H1 (cell line): ENCODE results near the gene EGR2. TPM values are rescaled to one million over a fixed set of nuclear protein-coding genes. Genes with fewer than 3 reads are reported as not detected.

Experiments
- CTCF ChIA-PET: fragments of 300-600 bp; sonication (Branson Sonifier 250); formaldehyde crosslinking; loops from one replicate; lab custom pipeline; 2021; ENCODE audit not compliant: partially characterized antibody; lab: Charles Lee
- POLR2A ChIA-PET: fragments of 300-600 bp; sonication (Branson Sonifier 250); formaldehyde crosslinking; loops from one replicate; lab custom pipeline; 2021; ENCODE audit warnings: inconsistent platforms; ENCODE audit not compliant: partially characterized antibody; lab: Charles Lee
- DNase-seq, 2 experiments: peaks; one replicate each; pipeline versions ENCODE4 v3.0.0 to v3.0.0-alpha.2; 2010 to 2022; ENCODE audit warnings: low spot score in 2 of 2, low read depth in 1 of 2, mixed read lengths in 1 of 2
- FAIRE-seq: peaks from 2 replicates; lab custom pipeline; 2011; peaks lifted over from hg19 to GRCh38; lab: Jason Lieb, UNC
- H2AFZ ChIP-seq: 2 replicates; pipeline ENCODE4 v1.8.1; 2012; ENCODE audit warnings: low read length, inconsistent platforms
- H2AK5ac ChIP-seq: 2 replicates; pipeline ENCODE4 v1.6.1; 2013; ENCODE audit warnings: low read depth, low read length
- H2BK120ac ChIP-seq: replicated peaks from 2 replicates; pipeline ENCODE3; 2013; ENCODE audit warnings: low read depth, low read length, inconsistent platforms
- H2BK12ac ChIP-seq: 2 replicates; pipeline ENCODE4 v1.6.1; 2013; ENCODE audit warnings: low read depth, low read length
- H2BK15ac ChIP-seq: 2 replicates; pipeline ENCODE4 v1.6.1; 2013; ENCODE audit warnings: low read length
- H2BK20ac ChIP-seq: 2 replicates; pipeline ENCODE4 v1.6.1; 2013; ENCODE audit warnings: low read length
- H2BK5ac ChIP-seq: 2 replicates; pipeline ENCODE4 v1.6.1; 2013; ENCODE audit warnings: low read depth, low read length
- H3K14ac ChIP-seq: 2 replicates; pipeline ENCODE4 v1.6.1; 2013; ENCODE audit warnings: inconsistent platforms; ENCODE audit not compliant: insufficient read length
- H3K18ac ChIP-seq: 2 replicates; pipeline ENCODE4 v1.6.1; 2013; ENCODE audit warnings: low read length; ENCODE audit errors: extremely low read depth
- H3K23ac ChIP-seq: 2 replicates; pipeline ENCODE4 v1.6.1; 2013; ENCODE audit warnings: inconsistent platforms; ENCODE audit not compliant: insufficient read length
- H3K23me2 ChIP-seq: 2 replicates; pipeline ENCODE4 v1.6.1; 2013; ENCODE audit warnings: low read depth, low read length
- H3K27ac ChIP-seq: 2 replicates; pipeline ENCODE4 v1.6.1; 2011; ENCODE audit warnings: low read depth, low read length, inconsistent platforms
- H3K27me3 ChIP-seq, 4 experiments: replicated peaks in 1 of 4; 1 replicate in 1 of 4; 2 replicates in 3 of 4; pipeline versions ENCODE4 v1.6.1 to v1.8.1; 2011 to 2013; ENCODE audit warnings: low read length in 3 of 4, mild to moderate bottlenecking in 3 of 4, inconsistent platforms in 2 of 4, mixed read lengths in 2 of 4, moderate library complexity in 1 of 4; ENCODE audit not compliant: control insufficient read depth in 3 of 4, insufficient read depth in 3 of 4; ENCODE audit errors: extremely low read depth in 1 of 4
- H3K36me3 ChIP-seq, 4 experiments: 2 replicates each; pipeline versions ENCODE4 v1.6.1 to v1.8.1; 2011 to 2013; ENCODE audit warnings: mild to moderate bottlenecking in 4 of 4, low read length in 3 of 4, moderate library complexity in 2 of 4, control low read depth in 1 of 4, inconsistent platforms in 1 of 4; ENCODE audit not compliant: insufficient read depth in 4 of 4, control insufficient read depth in 2 of 4
- H3K4ac ChIP-seq: replicated peaks from 2 replicates; pipeline ENCODE3; 2013; ENCODE audit warnings: low read length, low read depth, mixed read lengths, inconsistent platforms; ENCODE audit not compliant: insufficient read length
- H3K4me1 ChIP-seq, 4 experiments: replicated peaks in 1 of 4; 1 replicate in 1 of 4; 2 replicates in 3 of 4; pipeline versions ENCODE4 v1.6.1 to v1.8.1; 2011 to 2013; ENCODE audit warnings: low read length in 3 of 4, inconsistent platforms in 2 of 4, mixed read lengths in 1 of 4; ENCODE audit not compliant: insufficient read depth in 4 of 4, control insufficient read depth in 3 of 4
- H3K4me2 ChIP-seq, 2 experiments: 2 replicates each; pipeline versions ENCODE4 v1.6.1 to v1.8.1; 2011 to 2013; ENCODE audit warnings: low read depth in 2 of 2, low read length in 2 of 2, control low read depth in 1 of 2, inconsistent platforms in 1 of 2, mild to moderate bottlenecking in 1 of 2; ENCODE audit not compliant: insufficient read depth in 1 of 2
- H3K4me3 ChIP-seq, 4 experiments: fragments of 200-600, 300-600 bp in 1 of 4; sonication (generic), shearing (Covaris generic), sonication (Bioruptor Twin) in 1 of 4; 2 replicates each; pipeline versions ENCODE4 v1.5.1 to v1.8.1; 2011 to 2016; ENCODE audit warnings: low read length in 4 of 4, low read depth in 3 of 4, control low read depth in 2 of 4, inconsistent platforms in 2 of 4, mild to moderate bottlenecking in 2 of 4, mixed read lengths in 1 of 4, moderate library complexity in 1 of 4; ENCODE audit not compliant: insufficient read depth in 2 of 4; ENCODE audit errors: extremely low read depth in 1 of 4
- H3K56ac ChIP-seq: replicated peaks from 2 replicates; pipeline ENCODE3; 2013; ENCODE audit warnings: low read depth, mild to moderate bottlenecking, mixed read lengths, low read length, inconsistent platforms; ENCODE audit not compliant: insufficient read length
- H3K79me1 ChIP-seq: 2 replicates; pipeline ENCODE4 v1.6.1; 2013; ENCODE audit warnings: low read depth, low read length, control low read depth
- H3K79me2 ChIP-seq, 2 experiments: 2 replicates each; pipeline versions ENCODE4 v1.6.1 to v1.8.1; 2012 to 2013; ENCODE audit warnings: low read length in 2 of 2, mild to moderate bottlenecking in 2 of 2, inconsistent platforms in 1 of 2; ENCODE audit not compliant: insufficient read depth in 2 of 2, control insufficient read depth in 1 of 2
- H3K9ac ChIP-seq, 4 experiments: replicated peaks in 1 of 4; 1 replicate in 1 of 4; 2 replicates in 3 of 4; pipeline versions ENCODE4 v1.6.1 to v1.8.1; 2011 to 2013; ENCODE audit warnings: low read depth in 3 of 4, low read length in 3 of 4, control low read depth in 2 of 4, mild to moderate bottlenecking in 2 of 4, moderate library complexity in 2 of 4, inconsistent platforms in 1 of 4; ENCODE audit errors: extremely low read depth in 1 of 4
- H3K9me3 ChIP-seq, 2 experiments: 2 replicates each; pipeline versions ENCODE4 v1.6.1 to v1.8.1; 2012 to 2013; ENCODE audit warnings: mild to moderate bottlenecking in 2 of 2, moderate library complexity in 2 of 2, control low read depth in 1 of 2, inconsistent platforms in 1 of 2, low read depth in 1 of 2, low read length in 1 of 2, mixed read lengths in 1 of 2; ENCODE audit not compliant: insufficient read depth in 2 of 2
- H4K20me1 ChIP-seq, 2 experiments: replicated peaks in 1 of 2; 2 replicates each; pipeline versions ENCODE3 to v1.8.1; 2011 to 2013; ENCODE audit warnings: inconsistent platforms in 2 of 2, low read length in 2 of 2, mild to moderate bottlenecking in 1 of 2; ENCODE audit not compliant: insufficient read depth in 2 of 2, control insufficient read depth in 1 of 2
- H4K5ac ChIP-seq: 2 replicates; pipeline ENCODE4 v1.6.1; 2013; ENCODE audit warnings: low read length, low read depth, mixed read lengths, inconsistent platforms; ENCODE audit not compliant: insufficient read length
- H4K8ac ChIP-seq: 2 replicates; pipeline ENCODE4 v1.8.0; 2013; ENCODE audit warnings: mild to moderate bottlenecking, moderate library complexity, low read length, inconsistent platforms; ENCODE audit not compliant: insufficient read depth; ENCODE audit errors: extremely low read depth
- H4K91ac ChIP-seq: replicated peaks from 2 replicates; pipeline ENCODE3; 2013; ENCODE audit warnings: low read length, mixed read lengths, inconsistent platforms; ENCODE audit not compliant: insufficient read length
- ASH2L ChIP-seq: fragments of 200-600, 300-600 bp; sonication (generic); IDR thresholded peaks from one replicate; pipeline ENCODE4 v1.7.1; 2017; ENCODE audit warnings: low read length
- ATF3 ChIP-seq: IDR thresholded peaks from 2 replicates; pipeline ENCODE4 v1.6.1; 2011; ENCODE audit warnings: low read depth, mild to moderate bottlenecking, low read length; ENCODE audit not compliant: insufficient read depth
- EP300 ChIP-seq, 2 experiments: IDR thresholded peaks; 1 replicate in 1 of 2; 2 replicates in 1 of 2; pipeline ENCODE4 v1.6.1; 2011 to 2012; ENCODE audit warnings: low read depth in 2 of 2, low read length in 2 of 2, mild to moderate bottlenecking in 2 of 2, borderline replicate concordance in 1 of 2, inconsistent platforms in 1 of 2, moderate library complexity in 1 of 2
- EZH2 ChIP-seq: fragments of 200-600 bp; sonication (generic); IDR thresholded peaks from 2 replicates; pipeline ENCODE4 v1.7.1; 2012; ENCODE audit warnings: low read depth, mild to moderate bottlenecking, moderate library complexity, low read length, inconsistent platforms; ENCODE audit not compliant: severe bottlenecking
- KDM4A ChIP-seq: IDR thresholded peaks from one replicate; pipeline ENCODE4 v1.7.1; 2012; ENCODE audit warnings: low read depth, mild to moderate bottlenecking, moderate library complexity, low read length, inconsistent platforms; ENCODE audit not compliant: severe bottlenecking
- NANOG ChIP-seq: IDR thresholded peaks from 2 replicates; pipeline ENCODE4 v1.6.1; 2011; ENCODE audit warnings: low read length, low read depth, mild to moderate bottlenecking, inconsistent platforms; ENCODE audit not compliant: insufficient read depth, poor library complexity, severe bottlenecking
- RBBP5 ChIP-seq: IDR thresholded peaks from 2 replicates; pipeline ENCODE4 v1.7.1; 2012; ENCODE audit warnings: low read depth, mild to moderate bottlenecking, inconsistent platforms, low read length, moderate library complexity, borderline replicate concordance
- SIN3A ChIP-seq, 2 experiments: IDR thresholded peaks in 1 of 2; conservative IDR thresholded peaks in 1 of 2; 2 replicates each; pipeline ENCODE4 v1.6.1; 2011 to 2012; ENCODE audit warnings: low read length in 2 of 2, improper control_type of control experiment in 1 of 2, low read depth in 1 of 2, mild to moderate bottlenecking in 1 of 2
- SUZ12 ChIP-seq: fragments of 200-600 bp; sonication (generic); IDR thresholded peaks from 2 replicates; pipeline ENCODE4 v1.6.1; 2012; ENCODE audit warnings: mild to moderate bottlenecking, inconsistent platforms, low read length, moderate library complexity, mixed read lengths
- TAF1 ChIP-seq: IDR thresholded peaks from 2 replicates; pipeline ENCODE4 v1.6.1; 2011; ENCODE audit warnings: mild to moderate bottlenecking, low read depth, low read length
- WGBS, 2 experiments: shearing (Covaris generic) in 1 of 2; methylation state at CpG; one replicate each; pipeline versions ENCODE4 v1.1.6 to v1.1.7; 2013 to 2015; ENCODE audit warnings: low lambda C conversion rate in 2 of 2, mixed read lengths in 2 of 2, inconsistent platforms in 1 of 2, low coverage in 1 of 2, missing lambda C conversion rate in 1 of 2; ENCODE audit not compliant: insufficient replicate concordance in 2 of 2, insufficient coverage in 1 of 2, insufficient read length in 1 of 2; ENCODE audit errors: extremely low coverage in 1 of 2, missing lambda C conversion rate in 1 of 2; 5-methylcytosine and 5-hydroxymethylcytosine counted together
- polyA plus RNA-seq, 7 experiments: library from polyadenylated mRNA; depleted of rRNA in 3 of 7; stranded (reverse) in 5 of 7; unstranded in 2 of 7; fragments of >200 nt in 5 of 7; fragments of 200-250 nt in 2 of 7; gene quantifications; 1 replicate in 5 of 7; 2 replicates in 1 of 7; 4 replicates in 1 of 7; pipeline versions ENCODE4 v1.2.1 to v1.2.3, GENCODE V29; 2011 to 2013; ENCODE audit warnings: missing spikeins in 2 of 7, mixed read lengths in 2 of 7
- total RNA-seq: library from RNA; stranded (reverse); fragmentation: NEBNext Ultra II Directional; extraction: Animal tissue kit (Norgen Biotek cat#: 25700); gene quantifications from 2 replicates; pipeline ENCODE4 v1.2.1, GENCODE V29; 2021

Gene EGR2
- total and polyA plus RNA-seq, 2 of the 8 experiments (the other 6 are each of a cell fraction or from before 2014, with no cell fraction given): 1.3 to 2.1 TPM

- Histone ChIP-seq H3K9me3 (no peaks in the 10 kb centered on the region), H2BK5ac (no peak overlapping the region), H3K14ac (no peak overlapping the region), H3K4me3 (no peak overlapping the region), H3K79me2 (no peaks in the 10 kb centered on the region), H2AK5ac (no peak overlapping the region), H3K79me1 (no peaks in the 10 kb centered on the region), H3K23ac (no peak overlapping the region), H3K36me3 (no peaks in the 10 kb centered on the region), H4K91ac (no peak overlapping the region), H3K18ac (no peak overlapping the region), H2AFZ (no peak overlapping the region), H4K20me1 (no peaks in the 10 kb centered on the region), H3K9ac (no peak overlapping the region), H2BK12ac (no peak overlapping the region), H2BK15ac (no peak overlapping the region), H3K56ac (no peak overlapping the region), H3K4me1 (no peaks in the 10 kb centered on the region), H2BK20ac (no peak overlapping the region), H3K27me3 (no peaks in the 10 kb centered on the region), H2BK120ac (no peak overlapping the region), H3K4me2 (no peak overlapping the region), H3K23me2 (no peaks in the 10 kb centered on the region), H4K5ac (no peak overlapping the region), H3K4ac (no peak overlapping the region), H4K8ac (no peak overlapping the region), H3K27ac (no peak overlapping the region)
- ChIA-PET POLR2A (no interaction called here), CTCF (no interaction called here)
- DNase-seq: no peak
- TF ChIP-seq SUZ12 (no peak), EZH2 (no peak), ASH2L (no peak), SIN3A (conservative IDR thresholded peaks at IDR 0.05 in 1 of 2, IDR thresholded peaks at IDR 0.05 in 1 of 2; ENCODE audit: low read depth in 1 of 2, low read length in 2 of 2) (no peak), ATF3 (no peak), TAF1 (no peak), KDM4A (no peak), RBBP5 (no peak), NANOG (no peak), EP300 (IDR thresholded peaks at IDR 0.05; ENCODE audit: borderline replicate concordance in 1 of 2, low read depth in 2 of 2, low read length in 2 of 2) (no peak)
- FAIRE-seq: no peak
- 91% methylated on average over 2 of the region's 2 CpGs; no CpG with 5 or more reads in 1 of the 2 experiments for WGBS, 2 experiments
Measured at GRCh38 chr10:62839590-62839989, 23.4 kb upstream of the EGR2 start.
